ENCODE measurements around the gene PIK3C2G.

DNA sequence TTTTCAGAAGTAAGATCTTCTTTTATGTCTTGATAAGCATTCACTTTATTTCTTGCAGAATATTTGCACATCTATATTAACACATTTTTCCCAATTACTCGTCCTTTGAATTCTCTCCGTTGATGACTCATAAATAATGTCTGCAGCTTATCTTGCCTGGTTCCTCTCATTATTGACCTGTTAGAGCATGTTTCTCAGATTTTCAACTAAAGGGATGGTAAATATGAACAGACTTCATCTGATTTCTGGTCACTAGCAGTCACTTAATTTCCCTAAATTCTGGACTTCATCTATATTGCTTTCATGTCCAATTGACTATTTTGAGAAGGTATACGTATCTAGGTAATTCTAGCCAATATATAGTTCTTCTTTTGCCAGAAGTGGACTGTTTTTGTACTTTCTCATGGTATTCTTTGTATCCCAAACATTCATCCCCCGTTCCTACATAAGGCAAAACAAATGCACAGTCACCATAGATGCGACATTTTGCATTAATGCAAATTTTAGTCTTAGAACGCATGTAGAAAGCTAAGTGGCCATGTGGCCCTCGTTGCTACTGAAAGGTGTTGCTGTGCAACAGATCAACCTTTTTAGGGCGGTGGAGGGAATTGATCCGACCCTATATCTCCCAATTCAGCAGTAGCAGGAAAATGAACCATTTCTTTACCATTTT lies 6.2 kb downstream of the PIK3C2G start:
- TF ChIP-seq, protein P1, sequence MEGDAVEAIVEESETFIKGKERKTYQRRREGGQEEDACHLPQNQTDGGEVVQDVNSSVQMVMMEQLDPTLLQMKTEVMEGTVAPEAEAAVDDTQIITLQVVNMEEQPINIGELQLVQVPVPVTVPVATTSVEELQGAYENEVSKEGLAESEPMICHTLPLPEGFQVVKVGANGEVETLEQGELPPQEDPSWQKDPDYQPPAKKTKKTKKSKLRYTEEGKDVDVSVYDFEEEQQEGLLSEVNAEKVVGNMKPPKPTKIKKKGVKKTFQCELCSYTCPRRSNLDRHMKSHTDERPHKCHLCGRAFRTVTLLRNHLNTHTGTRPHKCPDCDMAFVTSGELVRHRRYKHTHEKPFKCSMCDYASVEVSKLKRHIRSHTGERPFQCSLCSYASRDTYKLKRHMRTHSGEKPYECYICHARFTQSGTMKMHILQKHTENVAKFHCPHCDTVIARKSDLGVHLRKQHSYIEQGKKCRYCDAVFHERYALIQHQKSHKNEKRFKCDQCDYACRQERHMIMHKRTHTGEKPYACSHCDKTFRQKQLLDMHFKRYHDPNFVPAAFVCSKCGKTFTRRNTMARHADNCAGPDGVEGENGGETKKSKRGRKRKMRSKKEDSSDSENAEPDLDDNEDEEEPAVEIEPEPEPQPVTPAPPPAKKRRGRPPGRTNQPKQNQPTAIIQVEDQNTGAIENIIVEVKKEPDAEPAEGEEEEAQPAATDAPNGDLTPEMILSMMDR (IDR thresholded peaks at IDR 0.05): no peak
- TF ChIP-seq POLR2AphosphoS5 (IDR thresholded peaks at IDR 0.05): no peak

All from stomach (tissue), 4 donors.